T follicular helper cell (primary cell): Measurements from ENCODE around the gene STX2.

Experiments
- DNase-seq: peaks from one replicate; pipeline ENCODE4 v3.0.0-alpha.2; 2020; ENCODE audit warnings: low read depth

STX2 gene

GRCh38 chr12:130831246-130831645 lies 7.8 kb downstream of the STX2 start:
- DNase-seq = no peak

- no peak for DNase-seq
These were observed 8.9 kb downstream of the STX2 start for GRCh38 chr12:130830246-130830551.

- no peak for DNase-seq
These were observed 9.4 kb downstream of the STX2 start for GRCh38 chr12:130829391-130830245.

- DNase-seq = no peak
These were observed 10.2 kb downstream of the STX2 start for GRCh38 chr12:130828895-130829294.

- no peak for DNase-seq
These were observed 11.6 kb downstream of the STX2 start for GRCh38 chr12:130827432-130827831.

- DNase-seq = peak; percentile 64
These were observed 12.8 kb downstream of the STX2 start for GRCh38 chr12:130826151-130826801.

GRCh38 chr12:130825771-130826150 lies 13.3 kb downstream of the STX2 start:
- DNase-seq = no peak

- DNase-seq = no peak
These were observed 19.4 kb downstream of the STX2 start for GRCh38 chr12:130819681-130820080.

GRCh38 chr12:130818635-130819576 lies 20.1 kb downstream of the STX2 start:
- DNase-seq = peak; percentile 62

GRCh38 chr12:130818272-130818634 lies 20.8 kb downstream of the STX2 start:
- no peak for DNase-seq

GRCh38 chr12:130817804-130818203 lies 21.2 kb downstream of the STX2 start:
- no peak for DNase-seq

- no peak for DNase-seq
These were observed 23.0 kb downstream of the STX2 start for GRCh38 chr12:130816097-130816496.

- DNase-seq = no peak
These were observed 23.9 kb downstream of the STX2 start for GRCh38 chr12:130815028-130815741.

GRCh38 chr12:130813949-130814348 lies 25.1 kb downstream of the STX2 start:
- no peak for DNase-seq

GRCh38 chr12:130813436-130813835 lies 25.6 kb downstream of the STX2 start:
- no peak for DNase-seq

GRCh38 chr12:130809791-130810190 lies 29.3 kb downstream of the STX2 start:
- no peak for DNase-seq

GRCh38 chr12:130807309-130807708 lies 31.7 kb downstream of the STX2 start:
- DNase-seq = no peak

GRCh38 chr12:130806574-130806973 lies 32.5 kb downstream of the STX2 start:
- DNase-seq = no peak

- no peak for DNase-seq
These were observed 33.4 kb downstream of the STX2 start for GRCh38 chr12:130805635-130806034.

- DNase-seq = no peak
These were observed 34.8 kb downstream of the STX2 start for GRCh38 chr12:130804216-130804615.

GRCh38 chr12:130803702-130804101 lies 35.3 kb downstream of the STX2 start:
- DNase-seq = no peak

GRCh38 chr12:130800312-130800711 lies 38.7 kb downstream of the STX2 start:
- no peak for DNase-seq
